A549 (cell line): ENCODE data around the gene IGF2R. TPM values are rescaled to one million over a fixed set of nuclear protein-coding genes. Genes with fewer than 3 reads are reported as not detected.

Experiments
- ATAC-seq, 2 experiments: fragments of 200-7000 bp in 1 of 2; fragments of >200 bp in 1 of 2; cut with Nextera tagmentation in 1 of 2; cut with Tn5 transposase in 1 of 2; 3 replicates each; pipeline versions ENCODE4 v1.8.0 to v1.9.1; 2018 to 2020; ENCODE audit warnings: mild to moderate bottlenecking in 1 of 2, moderate library complexity in 1 of 2
- CTCF ChIA-PET: fragments of 300-600 bp; sonication (Branson Sonifier 250); formaldehyde crosslinking; extraction: SDS; loops from one replicate; lab custom pipeline; 2021; ENCODE audit warnings: antibody characterized with exemption, inconsistent platforms; lab: Yijun Ruan, JAX
- POLR2A ChIA-PET: fragments of 350-600 bp; formaldehyde crosslinking; extraction: SDS; loops from one replicate; lab custom pipeline; 2021; ENCODE audit warnings: antibody characterized with exemption, inconsistent platforms; lab: Yijun Ruan, JAX
- DNase-seq, 2 experiments: peaks; one replicate each; pipeline versions ENCODE4 v3.0.0 to v3.0.0-alpha.2; 2011 to 2016; ENCODE audit warnings: low read depth in 1 of 2, low spot score in 1 of 2
- FAIRE-seq: peaks from 2 replicates; lab custom pipeline; 2011; peaks lifted over from hg19 to GRCh38; lab: Jason Lieb, UNC
- H3K27ac ChIP-seq, 2 experiments: fragments of >200 bp; sonication (Bioruptor Twin); formaldehyde crosslinking; 3 replicates each; pipeline ENCODE4 v1.5.1; 2016 to 2017
- H3K4me1 ChIP-seq: fragments of >200 bp; sonication (Bioruptor Twin); formaldehyde crosslinking; 3 replicates; pipeline ENCODE4 v1.6.1; 2016
- H3K4me2 ChIP-seq: fragments of >200 bp; sonication (Bioruptor Twin); formaldehyde crosslinking; 3 replicates; pipeline ENCODE4 v1.6.1; 2016
- H3K4me3 ChIP-seq: fragments of >200 bp; sonication (Bioruptor Twin); formaldehyde crosslinking; 3 replicates; pipeline ENCODE4 v1.5.1; 2016
- H3K9me3 ChIP-seq: fragments of >200 bp; sonication (Bioruptor Twin); formaldehyde crosslinking; 3 replicates; pipeline ENCODE4 v1.6.1; 2016
- ATOH8 ChIP-seq: fragments of 250-450 bp; sonication (Bioruptor Pico); IDR thresholded peaks from 2 replicates; pipeline ENCODE4 v1.5.0; 2020; ENCODE audit warnings: low read depth, mild to moderate bottlenecking, moderate library complexity
- CBX8 ChIP-seq: fragments of 200-600 bp; sonication (generic); IDR thresholded peaks from 2 replicates; pipeline ENCODE4 v1.6.1; 2016
- CHD4 ChIP-seq: fragments of 200-600 bp; sonication (generic); IDR thresholded peaks from 2 replicates; pipeline ENCODE4 v1.6.1; 2016; ENCODE audit warnings: antibody characterized with exemption, mild to moderate bottlenecking, borderline replicate concordance
- CTCF ChIP-seq: fragments of >200 bp; sonication (Bioruptor Twin); formaldehyde crosslinking; IDR thresholded peaks from 3 replicates; pipeline ENCODE4 v1.5.1; 2016
- EHF ChIP-seq: fragments of 250-450 bp; sonication (Bioruptor Pico); IDR thresholded peaks from 2 replicates; pipeline ENCODE4 v1.5.0; 2020; ENCODE audit warnings: mild to moderate bottlenecking
- ESRRA ChIP-seq: fragments of 150-350 bp; IDR thresholded peaks from 2 replicates; pipeline ENCODE4 v1.6.1; 2014; ENCODE audit warnings: mild to moderate bottlenecking, low read length, borderline replicate concordance
- HDAC2 ChIP-seq: fragments of 200-600 bp; sonication (generic); IDR thresholded peaks from 2 replicates; pipeline ENCODE4 v1.6.1; 2016
- HOXB13 ChIP-seq: fragments of 250-450 bp; sonication (Bioruptor Pico); IDR thresholded peaks from 2 replicates; pipeline ENCODE4 v1.5.0; 2020; ENCODE audit warnings: low read depth, mild to moderate bottlenecking, moderate library complexity
- JUN ChIP-seq, 2 experiments: fragments of >200 bp; sonication (Bioruptor Twin); formaldehyde crosslinking; IDR thresholded peaks; 2 replicates in 1 of 2; 3 replicates in 1 of 2; pipeline ENCODE4 v1.6.1; 2016 to 2017
- MAFK ChIP-seq: fragments of 450-650 bp; IDR thresholded peaks from 2 replicates; pipeline ENCODE4 v1.6.1; 2014; ENCODE audit not compliant: partially characterized antibody
- MAZ ChIP-seq: fragments of 150-350 bp; IDR thresholded peaks from 2 replicates; pipeline ENCODE4 v1.6.1; 2014; ENCODE audit warnings: antibody characterized with exemption, low read depth, low read length, borderline replicate concordance
- NPAS2 ChIP-seq: fragments of 250-450 bp; sonication (Bioruptor Pico); IDR thresholded peaks from 2 replicates; pipeline ENCODE4 v1.8.0; 2022; ENCODE audit warnings: mild to moderate bottlenecking, moderate library complexity, borderline replicate concordance
- POLR2AphosphoS2 ChIP-seq: conservative IDR thresholded peaks from 2 replicates; pipeline ENCODE4 v1.6.1; 2012; ENCODE audit warnings: low read length, improper control_type of control experiment, inconsistent platforms
- RARB ChIP-seq: fragments of 250-450 bp; sonication (Bioruptor Pico); IDR thresholded peaks from 2 replicates; pipeline ENCODE4 v1.8.0; 2021; ENCODE audit warnings: mild to moderate bottlenecking, moderate library complexity
- RFX5 ChIP-seq: fragments of 450-650 bp; IDR thresholded peaks from 2 replicates; pipeline ENCODE4 v1.7.1; 2014; ENCODE audit warnings: antibody characterized with exemption, mild to moderate bottlenecking, moderate library complexity
- SMC3 ChIP-seq: fragments of >200 bp; sonication (Bioruptor Twin); formaldehyde crosslinking; IDR thresholded peaks from 3 replicates; pipeline ENCODE4 v1.6.1; 2018; ENCODE audit warnings: inconsistent platforms
- SREBF2 ChIP-seq: fragments of 450-650 bp; IDR thresholded peaks from 2 replicates; pipeline ENCODE4 v1.6.1; 2014; ENCODE audit warnings: mild to moderate bottlenecking, moderate library complexity
- TFCP2L1 ChIP-seq: fragments of 250-450 bp; sonication (Bioruptor Pico); IDR thresholded peaks from 2 replicates; pipeline ENCODE4 v1.5.0; 2021; ENCODE audit warnings: mild to moderate bottlenecking
- USF2 ChIP-seq: fragments of 450-650 bp; IDR thresholded peaks from 2 replicates; pipeline ENCODE4 v1.6.1; 2014; ENCODE audit warnings: antibody characterized with exemption
- ZFP36 ChIP-seq: fragments of 450-650 bp; IDR thresholded peaks from 2 replicates; pipeline ENCODE4 v1.6.1; 2014; ENCODE audit warnings: borderline replicate concordance; ENCODE audit not compliant: partially characterized antibody
- ZNF302 ChIP-seq: fragments of 250-450 bp; sonication (Bioruptor Pico); IDR thresholded peaks from 2 replicates; pipeline ENCODE4 v1.9.0; 2021; ENCODE audit warnings: inconsistent platforms, mild to moderate bottlenecking, moderate library complexity
- ZSCAN20 ChIP-seq: fragments of 250-450 bp; sonication (Bioruptor Pico); IDR thresholded peaks from 2 replicates; pipeline ENCODE4 v1.8.0; 2022; ENCODE audit warnings: mild to moderate bottlenecking, moderate library complexity
- WGBS: methylation state at CpG from one replicate; pipeline ENCODE4 v1.1.6; 2017; ENCODE audit errors: missing lambda C conversion rate; 5-methylcytosine and 5-hydroxymethylcytosine counted together
- polyA plus RNA-seq, 4 experiments: library from polyadenylated mRNA; depleted of rRNA in 3 of 4; stranded (reverse); fragments of >200 nt; fragmentation: RNase III in 1 of 4; extraction: RNeasy Plus Mini Kit Qiagen cat#74134 plus additional on column Dnase treatment in 1 of 4; gene quantifications; 2 replicates in 3 of 4; 3 replicates in 1 of 4; pipeline ENCODE4 v1.2.3, GENCODE V29; 2011 to 2017

The IGF2R gene
- polyA plus RNA-seq, 2 of the 4 experiments (the other 2 are of a cell fraction): 17.6 to 24.9 TPM

- FAIRE-seq (no peak), DNase-seq (no peak), ATAC-seq (no peak)
- POLR2A ChIA-PET: no interaction called here
- CTCF ChIA-PET: interaction anchor here (1.1 to 1.8 kb wide), 3 partner anchors 11 to 441 kb away, joined by 3 to 7 read pairs (median 5); no protein-coding TSS in a partner anchor
- no peaks in the 10 kb centered on the region for H3K4me1 ChIP-seq
- 91% methylated on average over 2 of the region's 2 CpGs for WGBS
- no peak overlapping the region for H3K4me2 ChIP-seq
- no peak overlapping the region for H3K4me3 ChIP-seq
- TF ChIP-seq USF2: no peak
- TF ChIP-seq ESRRA: no peak
- TF ChIP-seq JUN (IDR thresholded peaks at IDR 0.05): no peak
- no peak for TF ChIP-seq CHD4
- no peak for TF ChIP-seq ZNF302 (CRISPR knock-in tag)
- TF ChIP-seq POLR2AphosphoS2: no peak
- no peak for TF ChIP-seq NPAS2 (CRISPR knock-in tag)
- TF ChIP-seq ATOH8: no peak
- no peak for TF ChIP-seq ZFP36
- no peak for TF ChIP-seq TFCP2L1 (CRISPR knock-in tag)
- no peak for TF ChIP-seq HOXB13 (CRISPR knock-in tag)
- no peak for TF ChIP-seq EHF (CRISPR knock-in tag)
- no peak overlapping the region for H3K27ac ChIP-seq
- no peaks in the 10 kb centered on the region for H3K9me3 ChIP-seq
Observed at GRCh38 chr6:160077526-160077925, 108.6 kb downstream of the IGF2R start.

GRCh38 chr6:160078883-160079685 is 110.2 kb downstream of the IGF2R start:
- H3K4me2 ChIP-seq: no peak overlapping the region
- no peak for ATAC-seq
- CTCF ChIA-PET: interaction anchor here (1.2 to 1.8 kb wide), 4 partner anchors 9 to 376 kb away, joined by 3 to 7 read pairs (median 5); no protein-coding TSS in a partner anchor
- H3K27ac ChIP-seq: no peak overlapping the region
- no peaks in the 10 kb centered on the region for H3K4me1 ChIP-seq
- H3K9me3 ChIP-seq: no peaks in the 10 kb centered on the region
- no peak for TF ChIP-seq HDAC2
- no peak for TF ChIP-seq HOXB13 (CRISPR knock-in tag)
- TF ChIP-seq SREBF2: no peak
- no peak for TF ChIP-seq RARB
- no peak for TF ChIP-seq ZSCAN20
- TF ChIP-seq CBX8: no peak
- no peak for TF ChIP-seq CTCF
- POLR2A ChIA-PET: no interaction called here
- WGBS: 91% methylated on average over 8 of the region's 23 CpGs
- no peak for DNase-seq
- no peak overlapping the region for H3K4me3 ChIP-seq
- FAIRE-seq: no peak

GRCh38 chr6:160079686-160080043 is 110.8 kb downstream of the IGF2R start:
- no peaks in the 10 kb centered on the region for H3K9me3 ChIP-seq
- CTCF ChIA-PET: interaction anchor here (1.0 to 1.3 kb wide), 3 partner anchors 9 to 440 kb away, joined by 3 to 7 read pairs (median 3); no protein-coding TSS in a partner anchor
- DNase-seq: no peak
- H3K4me3 ChIP-seq: no peak overlapping the region
- WGBS: 94% methylated on average over 11 of the region's 12 CpGs
- no peaks in the 10 kb centered on the region for H3K4me1 ChIP-seq
- no peak for TF ChIP-seq MAFK
- TF ChIP-seq MAZ: no peak
- TF ChIP-seq SMC3: no peak
- no peak for TF ChIP-seq USF2
- no peak for TF ChIP-seq RFX5
- TF ChIP-seq, all 56 proteins: peak for 0
- Histone ChIP-seq H3K27ac (no peak overlapping the region), H3K4me2 (no peak overlapping the region)
- ATAC-seq (no peak), FAIRE-seq (no peak)
- POLR2A ChIA-PET: no interaction called here
